ENCODE results near the gene PLEKHA7. TPM values are rescaled to one million over a fixed set of nuclear protein-coding genes. Genes with fewer than 3 reads are reported as not detected.

The PLEKHA7 gene
- total RNA-seq, 6 experiments from 2014 or later = 12.7 to 26.7 (median 21.5) TPM

DNA sequence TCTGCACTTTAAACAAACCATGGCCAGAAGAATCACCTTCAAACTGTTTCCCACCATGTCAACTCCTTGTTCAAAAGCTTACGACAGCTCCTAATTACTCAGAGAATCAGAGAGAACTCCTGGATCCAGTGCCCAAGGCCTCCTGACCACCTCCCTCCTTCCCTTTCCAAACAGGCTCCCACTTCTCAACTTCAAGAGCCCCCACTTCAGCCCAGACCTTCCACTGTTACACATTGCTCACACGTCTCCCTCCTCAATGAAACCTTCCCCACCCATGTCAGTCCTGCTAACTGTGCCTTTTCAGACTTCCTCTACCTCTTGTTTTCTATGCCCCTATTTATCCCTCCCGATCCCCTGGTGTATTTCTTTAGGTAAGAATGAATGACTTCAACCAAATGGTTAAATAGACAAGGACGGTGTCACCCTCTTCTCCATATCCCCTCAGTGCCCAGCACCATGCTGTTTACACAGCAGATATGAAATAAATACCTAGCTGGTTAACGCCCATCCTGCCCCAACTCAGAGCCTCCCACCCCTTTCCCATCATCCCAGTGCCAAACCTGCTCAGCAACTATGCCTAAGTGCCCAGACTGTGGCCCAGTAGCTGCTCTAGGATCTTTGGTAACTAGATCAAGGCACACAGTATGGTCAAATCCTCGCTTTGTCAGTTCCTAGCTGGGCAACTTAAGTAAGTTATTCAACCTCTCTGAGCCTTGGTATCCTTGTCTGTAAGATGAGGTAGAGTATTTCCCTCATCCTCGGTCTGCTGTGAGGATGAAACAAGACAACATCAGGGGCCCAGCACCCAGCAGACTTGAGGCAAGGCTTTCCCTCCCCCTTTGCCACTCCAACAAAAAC is 36.8 kb downstream of the PLEKHA7 start:
- H3K36me3 ChIP-seq = no peaks in the 10 kb centered on the region
- no peaks in the 10 kb centered on the region for H3K9me3 ChIP-seq
- intact Hi-C loops (cut with DNase I) = no loop called here
- H3K27ac ChIP-seq = no peak overlapping the region
- WGBS (ENCODE audit: insufficient coverage, low coverage, low lambda C conversion rate, missing lambda C conversion rate) = 83% methylated on average over 5 of the region's 7 CpGs
- no peaks in the 10 kb centered on the region for H3K4me1 ChIP-seq
- DNase-seq (no peak), ATAC-seq (no peak)
- no peaks in the 10 kb centered on the region for H3K27me3 ChIP-seq
- H3K4me3 ChIP-seq = no peak overlapping the region
- no peak for TF ChIP-seq CTCF (IDR thresholded peaks at IDR 0.05)
- TF ChIP-seq POLR2A (IDR thresholded peaks at IDR 0.05) = no peak

- intact Hi-C loops (cut with DNase I) = no loop called here
- no peaks in the 10 kb centered on the region for H3K9me3 ChIP-seq
- H3K27me3 ChIP-seq = no peaks in the 10 kb centered on the region
- ATAC-seq (no peak), DNase-seq (no peak)
- 89% methylated on average over 5 of the region's 5 CpGs for WGBS (ENCODE audit: insufficient coverage, low coverage, low lambda C conversion rate, missing lambda C conversion rate)
- TF ChIP-seq POLR2A (IDR thresholded peaks at IDR 0.05) = no peak
- TF ChIP-seq CTCF (IDR thresholded peaks at IDR 0.05) = no peak
- H3K4me3 ChIP-seq = no peak overlapping the region
- no peaks in the 10 kb centered on the region for H3K4me1 ChIP-seq
- H3K36me3 ChIP-seq = no peaks in the 10 kb centered on the region
- H3K27ac ChIP-seq = no peak overlapping the region
These were observed 37.8 kb downstream of the PLEKHA7 start for GRCh38 chr11:16976379-16976778.

- Histone ChIP-seq H3K4me3 (no peak overlapping the region), H3K9me3 (no peaks in the 10 kb centered on the region), H3K27me3 (no peaks in the 10 kb centered on the region), H3K4me1 (no peaks in the 10 kb centered on the region), H3K36me3 (no peaks in the 10 kb centered on the region), H3K27ac (no peak overlapping the region)
- no peak for TF ChIP-seq POLR2A (IDR thresholded peaks at IDR 0.05)
- no peak for TF ChIP-seq CTCF (IDR thresholded peaks at IDR 0.05)
- DNase-seq = no peak
- no peak for ATAC-seq
- WGBS (ENCODE audit: insufficient coverage, low coverage, low lambda C conversion rate, missing lambda C conversion rate) = no CpG with 5 or more reads among the region's 1 CpG
- intact Hi-C loops (cut with DNase I) = no loop called here
These were observed 38.3 kb downstream of the PLEKHA7 start for GRCh38 chr11:16975906-16976305.

DNA sequence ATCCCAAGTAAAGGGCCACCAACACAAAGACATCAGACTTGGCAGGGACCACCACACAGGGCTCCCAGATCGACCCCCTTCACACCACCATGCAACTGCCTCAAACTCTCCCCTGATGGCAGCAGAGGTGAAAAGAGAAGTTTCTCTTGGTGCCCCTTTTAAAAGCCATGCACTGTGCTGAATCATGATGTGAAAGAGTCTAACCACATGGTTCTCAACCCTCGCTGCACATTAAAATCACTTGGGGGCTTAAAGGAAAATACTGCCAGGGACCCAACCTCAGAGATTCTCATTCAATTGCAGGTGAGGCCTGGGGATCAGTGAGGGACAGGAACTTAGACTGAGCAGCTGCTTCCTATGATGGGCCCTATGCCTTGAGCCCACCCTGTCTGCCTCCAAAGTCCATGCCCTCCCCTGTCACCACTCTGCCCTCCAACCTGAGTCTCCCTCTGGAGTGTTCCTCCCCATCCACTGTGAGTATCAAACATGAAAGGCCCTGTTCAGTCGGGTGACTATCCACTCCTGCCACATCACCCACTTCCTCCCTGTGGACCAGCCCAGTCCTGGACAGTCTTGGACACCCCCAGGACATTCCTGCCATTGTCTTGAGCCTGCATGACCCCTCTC is 40.8 kb downstream of the PLEKHA7 start:
- 50% methylated on average over 1 of the region's 3 CpGs for WGBS (ENCODE audit: insufficient coverage, low coverage, low lambda C conversion rate, missing lambda C conversion rate)
- no peak for DNase-seq
- intact Hi-C loops (cut with DNase I) = no loop called here

More for the DNA sequence above, 40.8 kb downstream of the PLEKHA7 start:
- no peak for ATAC-seq
- H3K4me1 ChIP-seq = peaks cover 0 to 10% (median 0%) of the 10 kb centered on the region in 4 donors
- H3K9me3 ChIP-seq = no peaks in the 10 kb centered on the region
- H3K27ac ChIP-seq = no peak overlapping the region
- no peak for TF ChIP-seq POLR2A (IDR thresholded peaks at IDR 0.05)
- no peak for TF ChIP-seq CTCF (IDR thresholded peaks at IDR 0.05)
- no peak overlapping the region for H3K4me3 ChIP-seq
- no peaks in the 10 kb centered on the region for H3K36me3 ChIP-seq
- H3K27me3 ChIP-seq = no peaks in the 10 kb centered on the region

Data from right lobe of liver (tissue), 6 donors.